Stimulated activated CD8-positive, alpha-beta memory T cell treated with anti-CD3 and anti-CD28 coated beads, Interleukin-12 subunit alpha, Interleukin-12 subunit beta, amount 100 ng/mL, for 24 hours (primary cell): ENCODE results near the gene AMMECR1.
"Not testable (repeated sequence)": the region's sequence is repeated elsewhere in the genome, so short reads cannot be mapped to it uniquely, and the experiment has no call there.

Experiments used
- DNase-seq: peaks from one replicate; pipeline ENCODE4 v3.0.0-alpha.2; 2020; ENCODE audit errors: extremely low read depth

The AMMECR1 gene

DNA sequence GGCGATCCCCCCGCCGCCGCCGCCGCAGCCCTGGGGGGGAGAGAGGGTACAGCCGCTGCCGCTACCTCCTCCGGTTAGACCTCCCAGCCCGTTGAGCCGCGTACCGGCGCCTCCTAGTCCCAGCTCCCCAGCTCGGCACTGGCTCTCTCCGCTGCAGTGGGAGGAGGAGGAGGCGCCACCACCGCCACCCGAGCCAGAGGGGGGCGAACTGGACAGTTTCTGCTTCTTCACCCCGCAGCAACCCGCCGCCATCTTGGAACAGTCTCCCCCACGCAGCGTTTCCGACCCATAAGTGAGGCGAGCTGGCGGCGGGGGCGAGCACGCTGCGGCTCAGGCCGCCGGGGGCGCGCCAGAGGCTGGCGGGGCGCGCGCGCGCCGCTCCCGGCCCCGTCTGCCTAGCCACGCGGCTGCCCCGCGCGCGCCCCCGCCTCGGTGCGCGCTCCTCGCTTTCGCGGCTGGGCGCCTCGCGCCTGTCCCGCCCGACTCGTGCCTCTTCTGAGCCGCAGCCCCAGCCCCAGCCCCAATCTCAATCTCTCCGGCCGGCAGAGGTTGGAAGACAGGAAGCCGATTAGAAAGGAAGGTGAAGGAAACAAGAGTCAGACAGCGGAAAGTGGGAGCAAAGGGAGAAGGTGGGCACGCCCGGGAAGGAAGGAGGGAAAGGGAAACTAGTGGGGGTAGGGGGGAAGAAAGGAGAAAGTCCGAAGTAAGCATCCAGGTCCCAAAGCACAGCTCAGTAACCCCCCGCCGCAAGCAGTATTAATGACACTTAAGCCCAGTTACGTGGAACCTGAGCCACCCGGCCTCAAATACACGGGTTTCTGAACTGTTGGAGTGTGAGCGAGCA, at the start of gene AMMECR1:
Gene AMMECR1, minus strand, starts transcription at position 266 of the 844 bp plus-strand sequence. Its CDS starts 14 bp downstream, at position 252.
- DNase-seq, result peak; percentile 50

DNA sequence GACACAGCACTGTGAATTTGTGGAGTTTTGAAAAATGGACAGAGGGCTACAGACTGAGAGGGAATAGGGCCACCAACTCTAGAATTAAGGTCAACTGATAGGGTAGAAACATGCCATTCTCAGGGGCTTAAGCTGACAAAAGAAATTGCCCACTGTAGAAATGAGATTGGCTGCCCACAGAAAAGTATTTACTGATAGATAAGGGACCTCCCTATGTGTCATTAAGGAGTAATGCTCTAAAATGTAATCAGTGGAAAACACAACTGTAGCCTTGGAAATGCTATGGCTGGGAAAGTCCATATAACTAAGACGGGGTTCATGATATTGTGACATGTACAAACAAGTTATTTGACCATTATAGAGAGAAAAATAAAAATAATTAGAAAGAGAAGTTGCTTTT, 45.4 kb upstream of the AMMECR1 start:
- no peak for DNase-seq

DNA sequence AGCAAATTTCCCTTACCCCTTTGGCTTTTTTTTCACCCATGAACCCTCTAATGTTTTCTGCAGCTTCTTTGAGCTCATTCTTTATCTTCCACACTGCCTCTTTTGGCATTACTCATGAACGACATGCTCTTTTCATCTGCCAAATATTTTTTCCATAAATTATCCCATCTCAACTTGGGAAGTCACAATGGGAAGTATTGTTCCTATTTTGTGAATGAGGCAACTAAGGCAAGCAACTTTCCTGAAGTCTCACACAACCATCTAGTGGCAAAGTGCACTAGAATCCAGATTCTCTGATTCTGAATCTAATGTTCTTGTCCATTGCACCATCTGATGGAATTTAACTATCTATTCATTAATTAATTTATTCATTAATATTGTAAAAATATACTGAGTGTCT, 41.4 kb upstream of the AMMECR1 start:
- no peak for DNase-seq

DNA sequence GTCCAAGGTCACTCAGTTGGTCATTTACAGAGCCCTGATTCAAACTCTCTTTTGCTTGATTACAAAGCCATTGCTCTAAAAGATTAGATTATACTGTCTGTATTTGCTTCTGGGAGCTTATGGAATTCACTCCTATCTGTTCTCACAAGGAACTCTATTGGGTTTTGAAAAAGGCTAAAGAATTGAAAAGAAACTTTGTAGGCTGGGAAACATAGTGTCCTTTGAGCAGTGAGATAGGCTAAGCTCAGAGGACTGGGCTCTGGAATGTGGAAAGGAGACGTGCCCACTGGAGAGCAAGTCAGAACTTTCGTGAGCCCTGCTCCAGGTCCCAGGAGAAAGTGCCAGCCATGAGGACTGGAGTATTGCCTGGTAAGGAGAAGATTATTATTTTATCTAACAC, 40.7 kb upstream of the AMMECR1 start, which contains the start of gene RTL9:
Gene RTL9, plus strand, starts transcription at position 301 of the 400 bp plus-strand sequence. CDS start 91,770 bp downstream, outside the sequence.
- no peak for DNase-seq

DNA sequence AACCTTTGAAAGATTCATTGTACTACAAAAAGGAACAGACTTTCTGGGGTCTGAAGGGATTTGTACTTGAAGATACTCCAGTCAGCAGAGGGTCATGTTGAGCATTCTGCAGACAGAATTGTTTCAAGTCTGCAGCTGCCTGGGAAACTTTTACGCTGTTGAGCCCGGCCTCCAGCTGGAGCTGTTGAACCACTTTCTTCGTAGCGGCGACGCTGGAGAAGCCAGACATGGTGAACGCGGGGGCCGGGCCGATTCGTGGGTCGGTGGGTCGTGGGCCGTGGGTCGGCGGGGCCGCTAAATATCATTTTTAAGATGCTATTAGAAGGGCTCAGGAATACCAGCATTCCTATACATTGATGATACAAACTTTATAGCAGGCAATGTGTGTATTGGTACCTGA, 28.8 kb upstream of the AMMECR1 start:
- DNase-seq, result no peak

DNA sequence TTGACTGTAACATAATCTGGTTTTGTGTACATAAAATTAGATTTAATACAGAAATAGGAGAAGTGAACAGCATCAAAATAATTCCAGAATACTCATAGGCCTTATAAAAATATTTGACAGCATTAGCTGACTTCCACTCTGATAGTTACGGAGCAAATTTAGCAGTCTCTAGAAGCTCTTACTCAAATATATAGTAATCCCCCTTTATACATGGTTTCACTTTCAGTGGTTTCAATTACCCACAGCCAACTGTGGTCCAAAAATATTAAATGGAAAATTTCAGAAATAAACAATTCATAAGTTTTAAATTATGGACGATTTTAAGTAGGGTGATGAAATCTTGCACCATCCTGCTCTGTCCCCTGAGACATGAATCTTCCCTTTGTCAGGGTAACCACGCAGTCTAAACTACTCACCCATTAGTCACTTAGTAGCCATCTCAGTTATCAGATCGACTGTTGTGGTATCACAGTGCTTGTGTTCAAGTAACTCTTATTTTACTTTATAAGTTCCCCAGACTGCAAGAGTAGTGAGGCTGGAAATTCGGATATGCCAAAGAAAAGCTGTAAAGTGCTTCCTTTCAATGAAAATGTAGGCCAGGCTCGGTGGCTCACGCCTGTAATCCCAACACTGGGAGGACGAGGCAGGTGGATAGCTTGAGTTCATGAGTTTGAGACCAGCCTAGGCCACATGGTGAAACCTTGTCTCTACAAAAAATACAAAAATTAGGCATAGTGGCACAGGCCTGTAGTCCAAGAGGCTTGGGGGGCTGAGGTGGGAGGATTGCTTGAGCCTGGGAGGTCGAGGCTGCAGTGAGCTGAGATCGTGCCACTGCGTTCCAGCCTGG, 23.5 kb upstream of the AMMECR1 start:
- no peak for DNase-seq

DNA sequence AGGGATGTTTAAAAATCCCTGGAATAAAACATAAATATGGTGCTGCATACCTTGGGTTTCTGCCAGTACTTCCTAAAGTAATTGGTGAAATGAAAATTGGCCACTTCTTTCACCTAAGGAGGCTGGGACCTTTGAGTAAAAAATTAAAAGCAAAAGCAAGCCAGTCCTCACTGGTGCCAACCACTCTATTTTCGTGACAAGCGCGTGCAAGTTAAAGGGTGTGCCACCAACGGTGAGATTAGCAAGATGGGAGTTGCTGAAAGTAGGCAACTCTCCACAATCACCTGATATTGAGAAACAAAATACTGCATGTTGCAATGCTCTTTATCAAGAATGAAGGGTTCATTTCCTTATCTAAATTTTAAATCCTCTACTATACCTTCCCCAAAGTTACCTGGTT, 21.1 kb upstream of the AMMECR1 start:
- DNase-seq, result no peak

DNA sequence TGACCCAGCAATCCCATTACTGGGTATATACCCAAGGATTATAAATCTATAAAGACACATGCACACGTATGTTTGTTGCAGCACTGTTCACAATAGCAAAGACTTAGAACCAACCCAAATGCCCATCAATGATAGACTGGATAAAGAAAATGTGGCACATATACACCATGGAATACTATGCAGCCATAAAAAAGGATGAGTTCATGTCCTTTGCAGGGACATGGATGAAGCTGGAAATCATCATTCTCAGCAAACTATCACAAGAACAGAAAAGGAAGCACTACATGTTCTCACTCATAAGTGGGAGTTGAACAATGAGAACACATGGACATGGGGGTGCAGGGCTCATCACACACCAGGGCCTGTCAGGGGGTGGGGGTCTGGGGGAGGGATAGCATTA, 15.6 kb upstream of the AMMECR1 start:
- not testable (repeated sequence) for DNase-seq

DNA sequence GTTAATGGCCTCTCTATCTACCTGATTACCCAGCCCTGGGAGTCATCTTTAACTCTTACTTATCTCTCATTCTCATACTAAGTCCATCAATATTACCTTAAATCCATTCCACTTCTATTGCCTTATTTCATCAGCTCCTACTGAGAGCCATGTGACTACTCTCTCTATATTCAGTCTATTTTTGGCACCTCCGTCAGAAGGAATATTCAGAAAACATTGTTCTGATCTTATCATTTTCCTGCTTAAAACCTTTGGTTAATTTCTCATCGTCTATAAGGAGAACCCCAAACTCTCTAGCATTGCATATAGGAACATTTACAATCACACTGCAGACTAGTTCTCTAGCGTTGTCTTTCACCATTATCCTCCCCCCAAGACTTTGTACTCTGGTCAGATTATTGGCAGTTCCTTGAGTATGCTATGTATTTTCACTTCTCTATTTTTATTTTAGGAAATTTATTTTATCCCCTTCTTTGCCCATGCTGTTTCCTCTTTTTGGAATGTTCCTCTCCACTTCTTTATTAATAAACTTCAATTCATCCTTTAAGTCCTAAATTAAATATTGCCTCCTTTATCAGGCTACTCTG, 13.7 kb upstream of the AMMECR1 start:
- DNase-seq, result no peak

DNA sequence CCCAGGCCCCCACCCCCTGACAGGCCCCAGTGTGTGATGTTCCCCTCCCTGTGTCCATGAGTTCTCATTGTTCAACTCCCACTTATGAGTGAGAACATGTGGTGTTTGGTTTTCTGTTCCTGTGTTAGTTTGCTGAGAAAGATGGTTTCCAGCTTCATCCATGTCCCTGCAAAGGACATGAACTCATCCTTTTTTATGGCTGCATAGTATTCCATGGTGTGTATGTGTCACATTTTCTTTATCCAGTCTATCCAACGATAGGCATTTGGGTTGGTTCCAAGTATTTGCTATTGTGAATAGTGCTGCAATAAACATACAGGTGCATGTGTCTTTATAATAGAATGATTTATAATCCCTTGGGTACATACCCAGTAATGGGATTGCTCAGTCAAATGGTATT, 10.7 kb upstream of the AMMECR1 start:
- DNase-seq, result not testable (repeated sequence)

DNA sequence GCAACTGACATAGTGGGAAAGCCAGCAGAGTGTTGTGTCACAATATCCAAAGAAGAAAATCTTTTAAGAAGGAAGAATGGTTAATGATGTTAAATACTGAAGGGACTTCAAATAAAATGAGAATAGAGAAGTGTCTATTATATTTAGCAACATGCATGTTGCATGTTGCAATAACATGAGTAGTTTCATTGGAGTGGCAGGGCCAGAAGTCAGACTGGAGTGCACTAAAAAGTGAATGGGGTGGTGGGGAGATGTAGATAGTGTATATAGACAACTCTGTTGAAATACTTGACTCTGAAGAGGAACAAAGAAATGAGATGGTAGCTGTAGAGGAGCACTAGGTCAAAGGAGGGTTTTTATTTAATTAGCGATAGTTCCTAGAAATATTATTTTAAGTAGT, 9.5 kb upstream of the AMMECR1 start:
- no peak for DNase-seq

DNA sequence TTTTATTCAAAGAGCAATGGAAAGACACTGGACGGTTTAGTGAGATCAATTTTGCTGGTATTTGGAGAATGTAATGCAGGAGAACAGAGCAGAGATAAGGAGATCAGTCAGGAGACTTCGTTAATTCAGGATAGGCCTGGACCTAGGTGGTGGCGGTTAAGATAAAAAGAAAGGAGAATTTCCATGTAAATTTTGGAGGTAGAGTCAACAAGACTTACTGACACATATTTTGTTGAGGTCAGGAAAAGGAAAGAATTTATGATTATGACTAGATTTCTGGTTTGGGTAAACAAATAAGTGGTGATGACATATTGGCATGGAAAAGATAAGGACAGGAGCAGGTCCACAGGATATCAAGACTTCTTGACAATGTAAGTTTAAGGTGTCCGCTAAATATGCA, 8.8 kb upstream of the AMMECR1 start:
- no peak for DNase-seq

DNA sequence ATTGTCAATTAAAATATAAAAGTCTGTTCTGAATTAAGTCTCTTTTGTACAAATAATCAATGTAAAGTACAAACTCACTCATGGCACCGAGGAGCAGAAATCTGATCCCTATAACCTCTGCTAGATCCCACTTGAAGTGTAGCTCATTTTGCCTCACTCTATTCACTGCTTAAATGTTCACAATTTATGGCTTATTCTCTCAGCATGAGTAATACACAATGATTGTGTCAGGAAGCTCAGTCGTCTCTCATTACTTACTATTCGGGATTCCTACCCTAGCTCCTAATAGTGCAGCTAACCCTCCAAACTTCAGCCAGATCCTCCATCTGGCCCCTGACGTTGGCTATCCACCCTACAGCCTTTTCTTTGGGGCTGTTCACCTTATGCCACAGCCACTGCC, 4.7 kb upstream of the AMMECR1 start:
- no peak for DNase-seq

DNA sequence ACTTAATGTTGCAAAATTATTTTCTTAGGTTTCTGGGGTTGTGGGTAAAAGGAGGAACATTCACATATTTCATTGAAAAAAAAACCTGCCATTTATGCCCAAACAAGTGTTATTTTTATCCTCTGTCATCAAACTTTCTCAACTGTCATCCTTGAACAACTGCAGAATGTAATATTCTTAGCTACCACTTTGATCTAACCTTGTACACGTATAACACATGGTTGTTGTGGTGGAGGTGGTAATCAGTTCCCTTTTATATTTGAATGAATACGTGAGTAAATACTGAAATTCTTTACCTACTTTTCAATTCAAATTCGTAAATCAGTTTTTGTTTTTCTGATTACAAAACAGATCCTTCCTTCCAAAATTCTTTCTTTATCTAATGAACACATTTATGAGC, 3.8 kb upstream of the AMMECR1 start:
- no peak for DNase-seq

DNA sequence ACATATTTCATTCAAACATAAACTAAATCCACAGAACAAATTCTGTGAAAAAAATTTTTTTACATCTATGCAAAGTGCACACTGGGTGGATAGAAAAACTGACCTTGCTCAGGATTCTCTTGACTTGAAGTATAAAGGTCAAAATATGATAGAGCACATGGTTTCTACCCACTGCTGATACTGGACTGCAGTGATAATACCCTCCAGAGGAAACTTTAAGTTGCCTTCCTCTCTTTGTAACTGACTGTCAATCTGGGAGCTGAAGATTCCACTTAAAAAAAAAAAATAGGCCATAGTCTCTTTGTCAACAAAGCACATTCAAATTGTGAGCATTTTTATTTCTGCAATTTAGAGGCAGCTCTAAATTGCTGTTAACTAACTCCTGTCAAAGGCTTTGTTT, 3.2 kb upstream of the AMMECR1 start:
- DNase-seq, result no peak

DNA sequence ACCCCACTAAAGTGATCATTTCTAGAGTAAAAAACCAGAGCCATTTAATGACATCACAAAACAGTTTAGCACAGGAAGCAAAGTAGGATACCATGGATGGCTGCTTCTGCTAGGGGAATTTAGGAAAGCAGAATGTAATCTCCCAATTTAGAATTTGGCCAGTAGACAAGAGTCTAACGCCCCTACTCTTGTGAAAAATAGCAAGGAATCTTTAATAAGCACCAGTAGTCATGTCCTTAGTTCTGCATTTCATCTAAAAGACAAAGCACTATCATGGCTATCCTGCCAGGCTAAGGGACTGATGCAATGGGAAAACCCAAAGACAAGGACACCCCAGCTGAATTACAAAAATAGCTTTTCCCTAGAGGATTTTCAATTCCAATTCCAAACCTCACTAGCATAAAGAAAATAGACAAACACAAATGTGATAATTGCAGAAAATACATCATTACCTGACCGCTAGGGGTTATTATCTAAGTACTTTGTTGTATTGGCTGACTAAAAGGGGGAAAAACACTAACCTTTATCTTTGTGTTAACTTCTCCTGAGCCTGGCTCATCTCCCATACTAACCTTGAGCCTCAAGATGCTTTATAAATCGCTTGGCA, 2.6 kb upstream of the AMMECR1 start:
- no peak for DNase-seq

DNA sequence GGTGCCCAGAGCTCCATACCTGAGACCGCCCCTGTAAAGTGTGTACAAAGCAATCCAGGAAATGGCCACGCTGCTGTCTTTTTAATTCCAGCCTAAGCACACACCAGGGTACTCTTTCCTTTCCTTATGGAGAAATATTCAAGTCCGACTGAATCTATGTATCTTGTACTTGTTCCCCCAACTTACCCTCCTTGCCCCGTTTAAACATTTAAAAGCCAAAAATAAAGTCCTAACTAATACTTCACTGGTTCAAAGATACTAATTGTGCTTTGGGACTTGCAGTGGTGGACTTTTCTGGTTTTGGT, 731 bp upstream of the AMMECR1 start:
- DNase-seq, result no peak

DNA sequence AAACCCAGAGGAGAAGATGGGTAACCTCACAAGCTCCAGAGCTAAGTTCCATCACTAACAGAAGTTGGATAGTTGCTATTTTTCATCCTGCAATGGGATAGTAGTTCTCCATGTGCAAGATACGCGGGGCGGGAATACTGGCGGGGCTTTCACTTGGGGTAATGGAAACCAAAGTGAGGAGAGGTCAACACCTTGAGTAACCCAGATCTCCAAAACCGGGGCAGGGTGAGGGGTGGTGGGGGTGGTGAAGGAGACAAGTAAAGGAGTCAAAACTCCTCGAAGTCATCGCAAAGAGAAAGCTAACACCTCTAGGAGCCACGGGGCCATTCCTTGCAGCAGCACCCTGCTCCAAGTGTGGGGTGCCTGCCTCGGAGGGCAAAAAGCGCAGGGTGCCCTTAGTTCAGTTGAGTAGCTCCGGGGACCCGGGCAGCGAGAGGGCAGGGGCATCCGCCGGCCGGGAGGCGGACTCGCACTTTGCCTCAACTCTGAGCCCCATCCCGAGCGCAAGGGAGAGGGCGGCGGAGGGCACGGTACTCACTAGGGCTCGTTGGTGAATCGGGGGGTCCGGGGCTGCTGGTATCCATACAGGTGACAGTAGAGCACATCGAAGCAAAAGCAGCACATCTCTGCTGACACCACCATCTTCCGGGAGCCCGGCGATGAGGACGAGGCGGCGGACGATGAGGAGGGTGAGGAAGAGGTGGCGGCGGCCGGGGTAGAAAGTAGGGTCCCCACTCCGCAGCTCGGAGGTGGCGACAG, 645 bp downstream of the AMMECR1 start:
- no peak for DNase-seq

DNA sequence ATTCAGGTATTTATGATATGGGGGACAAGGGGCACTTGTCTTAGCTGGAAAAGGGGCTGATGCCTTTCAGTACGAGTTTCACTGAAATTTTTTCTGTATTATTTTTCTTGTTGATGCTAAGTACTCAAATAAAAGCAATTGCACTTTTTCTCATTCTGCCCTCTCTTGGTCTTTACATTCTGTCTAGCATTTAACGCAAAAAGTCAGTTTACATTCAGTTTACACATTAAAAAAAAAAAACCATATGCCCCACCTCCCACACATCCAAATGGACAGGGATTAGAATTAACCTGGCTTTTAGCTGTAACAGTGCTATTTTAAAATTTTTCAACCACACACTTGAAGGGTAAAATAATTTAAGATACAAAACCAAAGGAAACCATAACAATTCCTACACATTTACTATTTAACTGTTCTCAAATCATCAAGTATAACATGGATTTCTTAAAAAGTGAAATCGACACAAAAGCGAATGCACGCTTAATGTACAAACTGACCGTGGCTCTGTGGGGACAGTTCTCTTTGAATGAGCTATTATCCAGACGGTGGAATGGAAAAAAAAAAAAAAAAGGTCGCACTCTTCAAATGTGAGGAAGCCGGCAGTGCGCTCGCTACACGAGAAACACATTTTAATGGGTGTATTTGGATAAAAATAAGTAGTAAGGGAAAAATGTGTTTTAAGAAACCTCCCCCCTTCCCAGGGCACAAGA, 1.4 kb downstream of the AMMECR1 start:
- DNase-seq, result no peak

DNA sequence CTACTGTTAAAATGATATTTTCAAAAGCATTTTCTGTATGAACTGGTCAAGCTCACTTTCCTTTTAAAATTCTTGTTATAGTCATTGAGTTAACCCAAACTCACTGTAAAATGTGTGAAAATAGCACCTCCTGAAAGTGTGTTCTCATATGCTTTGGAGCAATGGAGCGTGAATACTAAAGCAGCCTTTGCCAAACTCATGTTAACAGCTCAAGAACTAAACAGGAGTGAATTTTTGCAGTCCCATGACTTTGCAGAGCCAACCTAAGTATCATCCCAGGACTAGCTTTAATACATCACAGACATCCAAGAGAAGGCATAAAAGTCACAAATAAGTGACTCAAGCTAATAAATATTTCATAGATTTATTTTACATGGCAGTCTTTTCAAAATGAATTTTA, 2.3 kb downstream of the AMMECR1 start:
- DNase-seq, result no peak
